GM13976 (cell line): ENCODE results near the gene PSTPIP1.

Experiments
- DNase-seq: peaks from one replicate; pipeline ENCODE4 v3.0.0; 2012; ENCODE audit warnings: low spot score
- in situ Hi-C: fragments of 300-500 bp; cut with MboI; formaldehyde crosslinking; loops from one replicate; pipeline ENCODE4 v1.12.0; 2022; ENCODE audit warnings: low sequenced_read_pairs, mixed read lengths, inconsistent platforms; ENCODE audit not compliant: unreplicated experiment
- TF ChIP-seq, protein P1 (sequence below): IDR thresholded peaks from 2 replicates; pipeline ENCODE4 v1.5.1; 2012; ENCODE audit warnings: borderline replicate concordance, mild to moderate bottlenecking; ENCODE audit not compliant: insufficient read depth; ENCODE audit errors: extremely low read depth, missing control alignments, control extremely low read depth

Gene PSTPIP1

DNA sequence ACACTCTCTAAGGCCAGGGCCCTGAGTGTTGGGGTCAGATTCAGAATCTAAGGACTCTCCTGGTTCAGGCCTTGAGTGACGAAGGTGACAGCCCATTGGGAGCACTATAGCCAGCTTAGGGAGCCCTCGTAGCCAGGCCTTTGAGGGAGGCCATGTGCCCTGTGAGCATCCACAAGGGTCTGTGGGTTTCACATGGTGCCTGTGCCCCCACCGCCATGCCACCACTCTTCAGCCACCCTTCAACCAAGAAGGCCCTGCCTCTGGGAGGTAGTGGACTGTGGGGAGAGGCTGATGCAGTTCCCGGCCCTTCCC is 38.4 kb downstream of the PSTPIP1 start:
- TF ChIP-seq, protein P1, sequence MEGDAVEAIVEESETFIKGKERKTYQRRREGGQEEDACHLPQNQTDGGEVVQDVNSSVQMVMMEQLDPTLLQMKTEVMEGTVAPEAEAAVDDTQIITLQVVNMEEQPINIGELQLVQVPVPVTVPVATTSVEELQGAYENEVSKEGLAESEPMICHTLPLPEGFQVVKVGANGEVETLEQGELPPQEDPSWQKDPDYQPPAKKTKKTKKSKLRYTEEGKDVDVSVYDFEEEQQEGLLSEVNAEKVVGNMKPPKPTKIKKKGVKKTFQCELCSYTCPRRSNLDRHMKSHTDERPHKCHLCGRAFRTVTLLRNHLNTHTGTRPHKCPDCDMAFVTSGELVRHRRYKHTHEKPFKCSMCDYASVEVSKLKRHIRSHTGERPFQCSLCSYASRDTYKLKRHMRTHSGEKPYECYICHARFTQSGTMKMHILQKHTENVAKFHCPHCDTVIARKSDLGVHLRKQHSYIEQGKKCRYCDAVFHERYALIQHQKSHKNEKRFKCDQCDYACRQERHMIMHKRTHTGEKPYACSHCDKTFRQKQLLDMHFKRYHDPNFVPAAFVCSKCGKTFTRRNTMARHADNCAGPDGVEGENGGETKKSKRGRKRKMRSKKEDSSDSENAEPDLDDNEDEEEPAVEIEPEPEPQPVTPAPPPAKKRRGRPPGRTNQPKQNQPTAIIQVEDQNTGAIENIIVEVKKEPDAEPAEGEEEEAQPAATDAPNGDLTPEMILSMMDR, result no peak
- no peak for DNase-seq
- in situ Hi-C loops, result no loop called here

DNA sequence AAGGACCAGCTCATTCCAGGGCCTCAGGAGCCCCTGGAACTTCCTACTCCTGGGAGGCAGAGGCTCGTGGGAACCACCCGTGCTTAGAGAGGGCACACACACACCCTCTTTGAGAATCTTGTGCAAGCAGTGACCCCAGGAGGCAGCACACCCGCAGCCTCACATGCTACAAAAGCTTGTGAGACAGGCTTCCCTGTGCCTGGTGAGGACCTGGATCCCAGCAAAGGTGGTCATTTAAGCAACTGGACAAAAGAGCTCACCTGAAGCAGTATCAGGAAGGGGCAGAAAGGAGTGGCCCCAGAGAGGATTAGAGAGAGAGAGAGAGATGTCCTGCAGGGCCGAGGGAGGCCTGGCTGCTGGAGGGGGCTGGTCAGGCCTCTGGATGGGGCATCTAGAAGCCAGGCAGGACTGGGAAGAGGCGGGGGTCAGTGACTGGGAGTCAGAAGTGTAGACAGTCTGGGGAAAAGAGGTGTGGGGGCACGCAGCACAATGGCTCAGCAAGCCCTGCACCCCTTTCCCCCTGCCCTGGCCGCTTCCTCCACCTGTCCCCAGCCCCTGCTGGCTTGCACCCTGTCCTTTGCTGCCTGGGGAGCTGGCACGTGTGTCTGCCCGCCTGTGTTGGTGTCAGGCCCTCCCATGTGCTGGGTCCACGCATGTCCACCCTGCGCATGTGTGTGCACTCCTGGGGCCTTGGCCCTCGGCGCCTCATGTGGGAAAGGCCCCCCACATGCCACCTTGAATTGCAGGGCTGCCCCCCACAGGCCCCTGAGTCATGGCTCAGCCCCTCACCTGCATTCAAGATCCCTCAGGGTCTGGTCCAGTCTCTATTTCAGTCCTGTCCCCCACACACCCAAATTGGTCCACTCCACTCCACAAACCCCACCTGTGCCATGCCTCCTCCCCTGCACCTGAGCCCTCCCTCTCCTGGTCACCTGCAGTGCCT is 39.1 kb downstream of the PSTPIP1 start:
- in situ Hi-C loops, result no loop called here
- DNase-seq, result peak; percentile 24
- TF ChIP-seq, protein P1, result no peak

DNA sequence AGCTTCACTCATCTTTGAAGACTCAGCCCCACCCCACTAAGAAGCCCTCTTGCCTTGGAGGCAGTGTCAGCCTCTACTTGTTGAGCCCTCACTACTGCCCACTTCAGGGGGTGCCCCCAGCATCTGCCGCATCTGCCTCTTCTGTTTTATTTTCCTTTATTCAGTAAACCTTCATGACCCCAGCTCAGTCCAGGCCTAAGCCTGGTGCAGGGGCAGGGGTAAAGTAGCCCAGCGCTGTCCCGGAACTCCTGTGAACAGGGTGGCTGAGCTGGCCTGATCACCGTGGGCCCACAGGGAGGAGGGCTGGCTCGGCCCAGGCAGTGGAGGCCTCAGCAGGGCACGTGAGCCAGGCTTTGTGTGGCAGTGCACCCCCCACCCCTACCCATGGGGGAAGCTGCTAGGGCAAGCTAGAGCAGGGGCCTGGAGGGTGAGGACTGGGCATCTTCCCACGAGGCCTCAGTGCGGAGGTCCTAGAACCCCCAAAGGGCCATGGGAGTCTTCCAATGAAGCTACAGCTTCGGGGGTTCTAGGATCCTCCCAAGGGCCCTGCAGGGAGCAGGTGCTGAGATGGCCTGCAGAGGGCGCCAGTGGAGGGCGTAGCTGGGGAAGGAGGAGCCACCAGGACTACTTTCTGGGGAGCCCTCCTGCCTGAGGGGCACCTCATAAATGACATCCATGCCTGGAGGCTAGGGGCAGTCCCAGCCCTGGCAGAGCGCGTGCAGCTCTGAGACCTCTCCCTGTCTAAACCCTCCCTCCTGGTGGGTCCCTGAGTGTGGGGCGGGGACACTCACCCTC is 40.0 kb downstream of the PSTPIP1 start:
- peak; percentile 74 for DNase-seq
- in situ Hi-C loops, result no loop called here
- TF ChIP-seq, protein P1, result peak; percentile 52

DNA sequence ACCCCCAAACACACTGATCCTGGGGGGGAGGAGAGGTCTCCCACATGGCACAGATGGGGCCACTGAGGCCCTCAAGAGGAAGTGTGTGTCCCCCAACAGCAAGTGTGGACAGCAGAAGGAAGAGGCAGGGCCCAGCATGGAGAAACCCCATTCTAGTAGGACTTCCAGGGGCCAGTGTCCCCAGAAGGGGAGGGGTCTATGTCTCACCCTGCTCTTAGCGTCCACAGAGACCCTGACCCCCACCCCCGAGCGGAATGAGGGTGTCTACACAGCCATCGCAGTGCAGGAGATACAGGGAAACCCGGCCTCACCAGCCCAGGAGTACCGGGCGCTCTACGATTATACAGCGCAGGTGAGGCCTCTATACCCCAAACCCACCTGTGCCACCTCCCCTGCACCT is 40.7 kb downstream of the PSTPIP1 start:
- DNase-seq, result no peak
- in situ Hi-C loops, result no loop called here
- TF ChIP-seq, protein P1, result no peak

DNA sequence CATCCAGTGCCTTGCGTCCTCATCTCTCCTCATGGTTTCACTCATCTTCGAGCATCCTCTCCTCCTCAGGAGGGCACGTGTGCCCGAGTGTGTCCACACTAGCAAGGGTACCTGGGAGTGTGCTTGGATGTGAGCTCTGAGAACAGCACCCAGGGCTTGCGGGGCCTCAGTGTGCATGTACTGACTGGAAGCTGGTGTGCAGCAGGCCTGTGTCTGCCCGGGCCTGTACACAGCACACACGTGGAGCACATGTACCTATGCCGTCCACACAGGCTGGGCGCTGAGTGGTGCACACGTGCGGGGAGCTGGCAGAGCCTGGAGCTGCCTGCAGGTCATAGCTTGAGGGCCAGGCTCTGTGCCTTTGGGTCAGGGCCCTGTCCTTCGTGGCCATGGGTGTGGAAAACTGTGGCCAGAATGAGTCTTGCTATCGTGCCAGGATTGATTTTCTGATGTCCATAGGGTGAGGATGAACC is 41.1 kb downstream of the PSTPIP1 start:
- in situ Hi-C loops, result no loop called here
- TF ChIP-seq, protein P1, result no peak
- peak; percentile 22 for DNase-seq

DNA sequence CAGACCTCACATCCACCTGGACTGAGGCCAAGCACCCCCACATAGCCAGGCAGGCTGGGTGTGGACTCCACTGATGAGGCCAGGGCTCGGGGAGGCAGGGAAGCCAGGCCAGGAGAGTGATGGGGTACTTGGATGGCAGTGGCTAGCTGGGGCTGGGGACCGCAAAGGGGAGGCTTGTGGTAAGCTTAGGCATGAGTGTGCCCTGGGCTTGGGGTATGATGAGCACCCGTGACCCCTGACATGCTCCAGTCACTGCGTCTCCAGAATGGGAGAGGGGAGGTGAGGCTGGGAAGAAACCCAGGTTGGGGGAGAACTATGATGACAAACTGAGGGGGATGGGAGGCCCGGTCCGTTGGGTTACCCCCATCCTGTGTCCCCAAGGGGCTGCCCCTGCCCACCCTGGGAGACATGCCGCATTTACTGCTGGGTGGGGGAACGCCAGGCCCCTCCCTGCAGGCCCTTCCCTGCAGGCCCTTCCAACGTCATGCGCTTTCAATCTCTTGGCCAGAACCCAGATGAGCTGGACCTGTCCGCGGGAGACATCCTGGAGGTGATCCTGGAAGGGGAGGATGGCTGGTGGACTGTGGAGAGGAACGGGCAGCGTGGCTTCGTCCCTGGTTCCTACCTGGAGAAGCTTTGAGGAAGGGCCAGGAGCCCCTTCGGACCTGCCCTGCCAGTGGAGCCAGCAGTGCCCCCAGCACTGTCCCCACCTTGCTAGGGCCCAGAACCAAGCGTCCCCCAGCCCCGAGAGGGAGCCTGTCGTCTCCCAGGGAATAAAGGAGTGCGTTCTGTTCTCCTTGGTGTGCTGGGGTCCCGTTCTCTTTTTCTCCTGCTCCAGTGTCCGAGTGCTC is 41.8 kb downstream of the PSTPIP1 start:
- TF ChIP-seq, protein P1, result no peak
- peak; percentile 17 for DNase-seq
- in situ Hi-C loops, result no loop called here
